Measurements from ENCODE around the gene IQSEC1.

The IQSEC1 gene

DNA sequence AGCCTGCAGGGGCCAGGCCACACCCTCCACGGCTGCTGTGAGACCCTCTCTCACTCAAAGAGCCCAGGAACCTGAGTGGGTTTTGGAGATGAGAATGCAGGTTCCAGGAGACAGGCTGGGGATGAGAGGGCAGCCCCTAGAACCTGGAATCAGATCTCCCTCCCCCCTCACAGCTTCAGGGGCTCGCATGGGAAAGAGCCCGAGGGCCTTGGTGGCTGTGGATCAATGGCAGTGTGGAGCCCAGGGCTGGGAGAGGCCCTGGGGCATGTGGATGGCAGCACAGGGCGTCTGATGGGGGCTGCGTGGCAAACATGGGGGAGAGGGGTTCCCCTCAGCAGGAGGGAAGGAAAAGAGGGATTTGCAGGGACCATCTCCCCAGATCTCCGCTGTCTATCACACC is 119.0 kb downstream of the IQSEC1 start:
- DNase-seq (ENCODE audit: low spot score) = no peak

DNA sequence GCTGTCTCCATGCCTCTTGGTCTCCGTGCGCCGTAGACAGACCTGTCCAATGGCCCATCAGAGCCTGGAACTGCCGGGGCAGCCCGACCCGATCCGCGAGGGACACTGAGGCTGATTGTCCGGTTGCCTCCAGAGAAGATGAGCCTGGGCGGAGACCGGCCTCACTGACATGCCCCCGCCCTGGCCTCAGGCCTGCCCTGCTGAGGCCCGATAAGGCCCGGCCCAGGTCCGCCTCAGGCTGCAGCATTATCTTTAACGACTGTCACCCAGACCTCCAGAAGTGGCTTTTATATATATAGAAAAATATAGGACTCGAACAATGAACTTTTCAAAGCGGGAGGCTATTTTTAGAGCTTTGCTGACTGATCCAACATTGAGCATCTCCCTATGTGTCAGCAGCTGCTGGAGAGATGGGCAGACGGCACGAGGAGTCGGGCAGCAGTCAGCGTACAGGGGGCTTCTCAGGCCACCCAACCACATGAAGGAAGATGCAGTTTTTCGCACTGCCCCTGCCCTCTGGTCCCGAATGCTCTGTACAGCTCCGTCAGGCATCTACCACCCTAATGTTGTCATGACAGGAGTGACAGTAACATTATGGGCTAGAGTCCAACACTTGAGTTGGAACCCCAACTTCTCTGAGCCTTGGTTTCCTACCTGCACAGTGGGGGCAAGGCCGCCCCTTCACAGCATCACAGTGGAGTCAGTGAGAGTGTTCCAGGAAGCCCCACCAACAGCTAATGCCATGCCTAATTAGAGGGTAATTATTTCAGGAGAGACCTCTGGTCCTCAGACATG is 119.8 kb downstream of the IQSEC1 start:
- no peak for DNase-seq (ENCODE audit: low spot score)

DNA sequence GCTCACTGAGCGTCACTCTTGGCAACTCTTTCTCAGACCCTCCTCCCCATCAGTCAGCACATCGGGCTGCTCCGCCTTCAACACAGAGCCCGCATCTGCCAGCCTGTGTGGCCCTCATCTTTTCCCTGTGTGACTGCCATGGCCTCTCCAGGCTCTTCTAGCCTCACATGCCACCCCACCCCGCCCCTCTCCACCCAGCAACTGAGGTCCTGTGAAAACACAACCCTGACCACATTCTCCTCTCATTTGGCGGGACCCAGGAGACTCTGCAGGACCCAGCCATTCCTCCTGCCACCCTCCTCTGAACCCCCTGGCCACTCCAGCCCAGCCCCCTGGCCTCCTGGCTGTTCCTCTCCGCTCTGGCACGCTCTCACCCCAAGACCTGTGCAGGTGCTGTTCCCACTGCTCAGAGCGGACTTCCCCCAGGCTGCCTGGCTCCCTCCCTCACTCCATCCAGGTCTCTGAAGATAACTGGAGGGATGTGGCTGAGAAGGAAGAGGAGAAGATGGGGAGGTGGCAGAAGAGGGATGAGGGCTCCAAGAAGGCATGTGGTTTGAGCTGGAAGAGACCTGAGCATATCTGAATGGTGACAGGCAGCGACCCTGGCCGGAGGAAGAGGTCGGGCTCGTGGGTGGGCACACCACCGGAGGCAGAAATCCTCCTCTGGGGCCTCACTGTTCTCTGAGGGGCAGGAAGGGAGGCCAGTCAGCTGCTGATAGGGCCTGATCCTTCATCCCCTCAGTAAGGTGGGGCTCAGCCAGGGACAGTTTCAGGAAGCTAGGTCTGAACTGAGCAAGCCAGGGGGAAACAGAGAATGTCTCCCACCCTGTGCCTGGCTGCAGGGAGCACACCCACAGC is 120.7 kb downstream of the IQSEC1 start:
- no peak for DNase-seq (ENCODE audit: low spot score)

DNA sequence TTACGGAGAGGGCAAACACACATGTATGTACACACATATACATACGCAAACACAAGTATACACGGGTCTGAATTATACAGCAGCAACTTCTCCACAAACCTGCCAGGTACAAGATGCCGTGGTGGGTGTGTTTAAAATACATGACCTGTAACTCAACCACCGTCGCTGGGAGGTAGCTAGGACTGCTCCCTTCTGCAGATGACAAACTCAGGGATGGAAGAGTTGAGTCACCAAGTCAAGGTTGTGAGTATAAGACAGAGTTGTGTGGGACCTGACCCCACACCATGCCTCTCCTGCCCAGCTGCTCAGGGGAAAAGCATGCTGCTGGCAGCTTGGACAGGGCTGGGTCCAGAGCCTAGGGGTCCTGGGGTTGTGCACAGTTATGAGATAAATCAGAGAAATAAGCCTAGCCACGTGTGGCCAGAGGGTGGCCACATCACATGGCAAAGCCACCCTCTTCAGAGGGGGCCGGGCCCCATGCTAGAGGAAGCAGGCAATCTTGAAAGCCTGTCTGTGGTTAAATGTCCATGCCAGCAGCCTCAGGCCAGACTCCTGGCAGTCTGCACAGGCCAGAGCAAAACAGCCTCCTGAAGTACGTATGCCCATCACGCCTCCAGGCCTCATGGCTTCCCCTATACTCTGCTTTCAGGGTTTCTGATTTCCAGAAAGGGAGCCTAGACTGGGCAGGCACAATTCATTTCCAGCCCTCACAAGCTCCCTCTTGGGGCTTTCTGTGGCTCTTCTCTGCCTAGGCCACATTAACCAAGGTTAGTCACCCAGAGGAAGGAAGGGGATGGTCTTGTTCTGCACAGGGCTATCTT is 124.1 kb downstream of the IQSEC1 start:
- DNase-seq (ENCODE audit: low spot score) = peak; percentile 57

DNA sequence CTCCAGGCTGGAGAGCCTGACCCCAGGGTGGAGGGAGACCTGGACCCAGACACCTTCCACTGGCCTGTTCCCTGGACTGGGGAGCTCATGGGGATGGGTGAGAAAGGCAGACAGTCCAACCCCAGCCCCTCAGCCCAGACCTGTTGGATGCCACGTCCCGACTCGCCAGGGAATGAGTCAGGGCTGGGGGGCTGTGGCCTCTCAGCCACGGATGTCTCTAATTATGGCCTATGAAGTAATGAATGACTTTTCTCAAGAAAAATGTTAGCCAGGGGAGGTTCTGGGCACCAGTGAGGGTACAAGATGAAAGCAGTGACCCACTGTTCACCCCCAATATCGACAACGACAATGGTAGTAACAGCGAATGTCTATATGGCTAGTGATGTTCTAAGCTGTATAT is 124.9 kb downstream of the IQSEC1 start:
- DNase-seq (ENCODE audit: low spot score) = no peak

DNA sequence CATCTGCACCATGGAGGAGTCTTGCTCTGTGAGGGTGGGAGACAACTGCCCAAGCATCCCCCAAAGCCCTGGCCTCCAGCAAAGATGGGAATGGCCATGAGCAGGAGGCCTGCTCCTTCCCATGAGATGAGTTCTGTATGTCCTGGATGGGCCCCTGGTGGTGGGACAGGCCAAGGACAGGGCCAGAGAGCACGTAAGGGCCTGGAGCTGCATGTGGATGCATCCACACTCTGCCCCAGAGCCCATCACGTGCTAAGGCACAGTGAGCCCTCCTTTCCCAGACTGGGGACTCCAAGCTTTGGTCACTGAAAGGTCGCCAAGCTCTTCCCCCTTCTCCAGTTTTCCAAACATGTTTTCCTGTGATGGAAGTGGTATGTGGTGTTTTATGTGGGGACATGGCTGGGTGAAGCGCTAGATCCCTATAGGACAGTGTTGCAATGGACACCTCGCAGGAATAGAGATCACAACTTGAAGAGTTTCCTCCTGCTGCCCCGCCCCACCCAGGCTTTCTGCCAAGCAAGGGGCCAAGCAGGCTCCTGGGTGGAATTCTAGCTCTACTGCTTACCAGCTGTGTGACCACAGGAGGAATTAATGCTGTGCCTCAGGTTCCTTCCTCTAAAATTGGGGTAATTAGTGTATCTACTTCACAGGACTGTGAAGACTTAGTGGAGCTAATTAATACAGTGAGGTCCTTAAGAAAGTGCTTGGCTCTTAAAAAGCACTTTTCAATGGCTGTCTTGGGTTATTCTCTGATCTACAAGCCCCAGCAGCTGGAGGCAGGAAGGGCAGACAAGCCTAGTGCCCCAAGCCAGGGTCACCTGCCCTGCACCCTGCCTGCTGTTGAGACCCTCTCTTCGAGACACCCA is 125.5 kb downstream of the IQSEC1 start:
- peak; percentile 81 for DNase-seq (ENCODE audit: low spot score)

DNA sequence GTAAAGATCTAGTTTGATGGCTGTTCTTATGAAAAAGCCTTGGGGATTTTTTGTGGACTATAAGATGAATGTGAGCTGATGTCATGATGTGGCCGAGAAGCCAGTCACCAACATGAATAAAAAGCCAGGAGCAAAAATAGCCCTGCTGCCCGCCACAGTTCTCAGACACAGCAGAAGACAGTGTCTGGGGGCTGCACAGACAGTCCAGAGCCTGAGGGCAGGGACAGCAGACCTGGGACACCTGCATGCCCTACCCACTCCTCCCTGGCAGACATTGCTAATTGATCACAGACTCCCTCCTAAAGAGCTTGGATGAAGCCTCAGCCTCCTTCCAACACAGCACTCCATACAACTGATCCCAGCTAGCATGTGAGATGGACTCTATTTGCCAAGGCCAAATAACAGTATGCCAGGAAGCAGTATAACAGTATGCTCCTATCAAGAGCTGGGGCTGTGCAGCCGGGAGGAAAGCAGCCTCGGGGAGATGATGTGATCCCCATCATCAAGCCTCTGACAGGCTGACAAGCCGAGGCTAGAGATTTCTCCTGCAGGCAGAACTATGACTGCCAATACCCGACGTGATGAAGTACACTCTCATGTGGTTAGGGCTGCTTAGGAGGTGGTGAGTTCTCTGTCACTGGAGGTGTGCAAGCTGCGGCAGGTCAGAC is 126.4 kb downstream of the IQSEC1 start:
- DNase-seq (ENCODE audit: low spot score) = no peak

DNA sequence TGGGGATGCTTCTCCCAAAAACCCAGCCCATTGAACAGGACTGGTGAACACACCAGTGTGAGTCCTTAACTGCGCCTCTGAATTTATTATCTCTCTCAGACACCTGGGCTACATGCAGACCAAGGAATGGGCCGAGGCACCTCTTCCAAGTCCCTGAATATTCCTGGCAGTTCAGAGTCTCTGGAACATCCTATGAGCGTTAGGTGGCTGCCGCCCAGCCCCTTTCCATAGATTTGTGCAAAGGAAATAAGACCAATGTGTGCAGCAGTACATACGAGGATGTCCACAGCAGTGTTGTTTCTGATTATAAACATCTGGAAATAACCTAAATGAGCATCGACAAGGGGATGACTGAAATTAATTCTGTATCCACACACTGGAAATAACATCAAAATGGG is 127.0 kb downstream of the IQSEC1 start:
- DNase-seq (ENCODE audit: low spot score) = no peak

DNA sequence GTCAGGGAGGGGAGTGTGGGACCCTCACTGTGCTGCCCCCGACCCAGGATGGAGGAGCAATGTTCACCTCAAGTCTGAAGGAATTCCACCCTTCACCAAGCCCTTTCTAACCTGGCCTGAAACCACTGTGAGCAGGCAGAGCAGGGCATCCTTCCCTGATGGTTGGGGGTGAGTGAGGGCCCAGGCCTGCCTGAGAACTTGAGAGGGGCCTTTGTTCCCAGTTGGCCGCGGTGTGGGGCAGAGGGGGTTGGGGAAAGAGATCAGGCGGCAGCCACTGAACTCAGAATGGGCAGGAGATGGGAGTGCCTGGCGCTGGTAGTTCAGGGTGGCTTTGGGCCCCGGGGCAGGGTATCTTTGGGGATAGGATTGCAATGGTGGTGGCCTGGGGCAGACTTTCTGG is 128.4 kb downstream of the IQSEC1 start:
- DNase-seq (ENCODE audit: low spot score) = no peak

DNA sequence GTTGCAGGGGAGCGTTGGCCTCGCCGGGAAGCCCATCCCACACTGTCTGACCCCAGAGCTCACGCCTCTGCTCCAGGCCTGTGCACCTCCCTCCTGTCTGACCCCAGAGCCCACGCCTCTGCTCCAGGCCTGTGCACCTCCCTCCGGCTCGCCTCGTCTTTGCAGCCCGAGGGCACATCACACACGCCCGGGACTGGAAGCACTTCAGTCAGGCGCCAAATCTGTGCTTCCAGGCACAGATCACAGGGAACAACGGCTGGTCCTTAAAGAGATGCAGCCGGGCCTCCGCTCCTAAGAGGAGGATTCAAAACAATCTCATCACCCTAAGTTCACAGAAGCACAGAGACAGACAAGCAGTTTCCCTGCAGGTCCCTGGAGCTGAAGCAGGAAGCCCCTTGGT is 128.8 kb downstream of the IQSEC1 start:
- no peak for DNase-seq (ENCODE audit: low spot score)

DNA sequence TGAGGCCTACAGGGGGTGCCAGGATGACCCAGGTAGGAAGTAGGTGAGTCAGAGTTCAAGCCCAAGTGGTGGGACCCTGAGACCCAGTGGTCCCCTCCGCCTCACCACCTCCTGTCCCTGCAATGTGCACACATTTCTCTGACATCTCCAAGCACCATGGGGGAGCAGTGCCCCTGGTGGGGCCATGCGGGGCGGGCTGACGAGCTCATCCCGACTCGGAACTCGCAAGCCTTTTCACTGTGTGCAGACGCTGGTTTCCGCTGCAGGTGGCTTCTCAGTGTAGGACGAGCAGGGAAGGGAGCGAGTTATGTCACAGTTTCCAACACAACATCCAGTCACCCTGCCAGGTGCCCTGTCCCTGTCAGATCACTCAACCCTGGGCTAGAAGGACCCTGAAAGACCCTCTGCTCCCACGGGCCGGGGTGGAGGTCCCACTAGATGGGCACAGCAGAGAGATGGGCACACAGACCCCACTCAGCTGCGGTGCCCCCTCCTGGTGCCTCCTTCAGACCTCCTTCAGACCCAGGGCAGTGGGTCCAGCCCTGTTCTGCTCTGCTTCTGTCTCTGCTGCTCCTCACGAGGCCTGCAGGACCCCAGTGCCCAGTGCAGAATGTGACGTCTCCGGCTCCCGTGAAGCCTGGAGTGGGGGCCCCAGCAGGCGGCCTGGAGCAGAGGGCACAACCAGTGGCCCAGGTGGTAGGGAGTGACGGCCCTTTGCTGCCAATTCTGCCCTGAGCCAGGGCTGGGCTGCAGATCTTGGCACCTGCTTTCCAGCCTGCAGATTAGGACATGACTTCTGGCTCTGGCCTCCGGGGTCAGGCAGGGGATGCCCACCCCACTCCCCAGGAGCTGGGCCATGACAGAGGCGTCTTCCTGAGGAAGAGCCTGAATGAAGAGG is 129.9 kb downstream of the IQSEC1 start:
- DNase-seq (ENCODE audit: low spot score) = no peak

DNA sequence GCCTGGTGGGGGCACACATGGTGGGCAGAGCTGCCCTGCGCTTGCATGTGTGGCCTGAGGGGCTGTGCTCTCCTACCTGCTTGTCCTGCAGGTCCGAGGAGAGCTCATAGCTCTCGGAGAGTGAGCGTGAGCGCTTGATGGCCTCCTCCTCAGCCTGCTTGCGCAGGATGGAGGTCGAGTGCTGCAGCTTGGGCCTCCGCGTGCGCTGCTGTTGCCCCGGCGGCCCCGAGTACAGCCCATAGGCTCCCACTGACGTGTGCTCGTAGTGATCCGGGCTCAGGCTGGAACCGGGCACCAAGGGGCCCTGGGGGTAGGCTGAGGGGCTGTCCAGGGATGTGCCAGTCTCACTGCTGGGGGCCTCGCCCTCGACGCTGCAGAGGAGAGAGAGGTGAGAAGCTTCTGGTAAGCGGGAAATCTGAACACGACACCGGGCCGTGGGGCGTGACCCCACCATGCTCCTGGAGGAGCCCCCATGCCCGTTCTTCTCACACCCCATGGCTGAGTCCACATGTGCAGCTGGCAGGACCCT is 131.7 kb downstream of the IQSEC1 start:
- DNase-seq (ENCODE audit: low spot score) = no peak

DNA sequence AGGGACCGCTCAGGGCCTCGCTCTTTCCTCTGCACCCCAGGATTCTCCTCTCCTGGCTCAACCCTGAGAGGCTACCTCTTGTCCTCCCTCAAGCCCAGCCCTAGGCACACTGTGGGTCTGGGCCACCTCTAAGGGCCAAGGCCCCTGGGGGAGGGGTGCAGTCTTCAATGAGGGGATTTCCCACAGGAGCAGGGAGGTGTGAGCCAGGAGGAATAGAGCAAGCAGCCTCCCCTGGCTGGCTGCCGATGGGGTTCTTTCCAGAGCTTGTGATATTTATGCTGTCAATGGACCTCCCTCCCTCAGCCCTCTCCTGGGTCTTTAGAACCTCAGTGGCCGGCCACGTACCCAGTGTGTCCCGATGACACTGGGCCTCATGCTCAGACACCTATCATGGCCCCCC is 132.4 kb downstream of the IQSEC1 start:
- DNase-seq (ENCODE audit: low spot score) = no peak

DNA sequence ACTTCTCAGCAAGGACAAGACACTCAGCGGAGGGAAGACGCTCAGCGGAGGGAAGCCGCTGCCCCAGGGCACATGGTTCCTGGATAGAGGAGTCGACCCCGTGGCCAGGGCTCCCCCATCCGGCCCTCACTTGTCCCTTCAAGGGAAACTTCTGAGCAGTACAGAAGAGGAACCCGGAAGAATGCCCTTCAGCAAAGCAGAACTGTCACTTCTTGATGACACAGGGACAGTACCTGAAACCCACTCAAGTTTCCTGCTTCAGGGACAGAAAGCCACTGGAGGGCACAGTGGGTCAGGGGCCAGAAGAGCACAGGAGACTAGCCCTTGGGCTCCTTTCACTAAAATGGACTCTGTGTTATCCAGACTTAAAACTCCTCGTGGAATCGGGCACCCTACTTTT is 134.1 kb downstream of the IQSEC1 start:
- no peak for DNase-seq (ENCODE audit: low spot score)

DNA sequence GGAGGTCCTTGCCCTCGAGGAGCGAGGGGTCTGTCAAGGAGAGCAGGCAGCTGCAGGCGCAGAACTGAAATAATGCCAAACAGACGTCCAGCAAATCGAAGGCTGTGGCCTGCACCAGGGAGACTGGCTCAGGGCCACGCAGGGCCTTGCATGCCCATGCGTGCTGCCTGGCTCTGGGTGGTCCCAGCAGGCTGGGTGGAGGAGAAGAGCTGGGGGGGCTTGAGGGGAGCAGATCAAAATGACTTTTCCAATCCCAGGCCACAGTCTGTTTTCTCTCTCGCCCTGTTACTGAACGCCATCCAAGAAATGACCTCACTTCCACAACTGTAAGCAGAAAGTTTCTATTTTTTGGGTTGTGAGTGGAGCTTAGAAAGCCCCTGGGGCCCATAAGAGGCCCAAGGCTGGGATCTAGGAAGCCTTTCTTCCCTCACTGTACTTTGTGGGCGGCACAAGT is 134.9 kb downstream of the IQSEC1 start:
- peak; percentile 53 for DNase-seq (ENCODE audit: low spot score)

DNA sequence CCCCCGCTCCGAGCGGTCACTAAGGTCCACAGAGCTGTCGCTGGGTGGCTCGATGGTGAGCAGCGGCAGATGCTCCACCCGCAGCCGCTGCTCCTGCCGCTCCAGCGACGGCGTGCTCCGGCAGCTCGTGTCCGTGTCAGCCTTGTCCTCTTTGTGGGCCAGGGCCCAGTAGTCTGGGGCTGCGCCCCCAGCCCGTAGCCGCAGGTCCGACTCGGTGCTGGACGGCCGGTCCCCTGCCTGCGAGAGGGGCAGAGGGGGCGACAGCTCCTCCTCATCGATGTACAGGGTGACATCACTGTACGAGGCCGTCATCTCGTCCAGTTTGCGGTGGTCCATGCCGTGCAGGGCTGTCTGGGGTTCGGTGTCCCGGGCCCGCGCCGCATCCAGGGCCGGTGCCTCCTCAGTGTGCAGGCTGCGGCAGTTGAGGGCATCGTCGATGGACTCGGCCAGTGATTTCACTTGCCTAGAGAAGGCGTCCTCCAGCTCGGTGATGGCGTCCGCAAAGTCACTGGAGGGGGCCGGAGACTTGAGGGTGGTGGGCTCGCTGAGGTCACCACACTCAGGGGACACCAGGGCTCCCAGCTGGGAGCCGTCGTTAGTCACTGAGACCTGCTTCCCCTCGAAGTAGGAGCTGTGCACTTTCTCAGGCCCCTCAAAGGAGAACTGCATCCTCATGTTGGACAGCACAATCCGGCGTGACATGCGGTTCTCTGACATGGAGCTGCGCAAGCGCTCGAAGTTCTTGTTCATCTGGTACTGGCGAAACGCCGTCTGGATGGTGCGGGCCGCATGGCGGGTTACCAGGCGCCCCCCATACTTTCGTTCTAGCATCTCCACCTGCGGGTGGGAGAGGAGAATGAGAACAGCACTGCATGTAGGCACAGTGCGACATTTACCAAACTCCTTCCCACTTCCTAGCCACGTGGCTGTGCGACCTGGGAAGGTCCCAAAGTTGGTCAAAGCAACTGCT is 137.1 kb downstream of the IQSEC1 start:
- DNase-seq (ENCODE audit: low spot score) = no peak

DNA sequence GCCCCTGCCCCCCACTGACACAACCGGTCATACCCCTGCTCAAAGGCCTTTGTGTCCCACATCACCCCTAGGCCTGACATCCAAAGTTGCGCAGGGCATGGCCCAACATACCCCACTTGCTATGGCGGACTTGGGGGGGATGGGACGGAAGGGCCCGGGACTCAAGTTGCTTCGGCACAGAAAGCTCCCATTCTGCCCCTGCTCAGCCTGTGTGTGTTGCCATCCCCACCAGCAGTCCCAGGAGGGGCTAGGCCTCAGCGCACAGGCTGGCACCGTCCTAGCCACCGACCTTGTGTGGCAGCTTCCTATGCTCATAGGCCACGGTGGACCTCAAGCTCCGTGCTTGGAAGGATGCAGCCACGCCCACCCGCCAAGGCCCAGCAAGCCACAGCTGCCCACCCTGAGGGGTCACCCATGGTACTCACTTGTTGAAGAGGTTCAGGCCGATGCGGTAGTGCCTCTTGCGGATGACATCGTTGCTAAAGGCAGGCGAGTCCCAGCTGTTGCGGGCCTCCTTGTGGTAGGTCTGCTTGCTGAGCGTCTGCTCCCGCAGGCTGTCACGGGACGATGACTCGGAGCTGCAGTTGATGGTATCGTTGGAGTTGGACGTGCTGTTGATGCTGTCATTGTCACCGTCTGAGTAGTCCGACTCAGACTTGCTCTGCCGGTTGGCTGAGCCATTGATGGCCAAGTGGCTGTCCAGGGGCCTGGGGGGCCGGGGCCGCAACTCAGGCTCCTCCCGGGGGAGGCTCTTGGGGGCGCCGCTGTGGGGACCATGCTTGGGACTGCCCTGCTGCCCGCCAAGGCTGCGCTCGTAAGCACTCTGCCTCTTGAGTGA is 138.0 kb downstream of the IQSEC1 start:
- no peak for DNase-seq (ENCODE audit: low spot score)

Measured in AG08396 (cell line).